Measurements from ENCODE around the gene GPR157.

GRCh38 chr1:9125325-9125724 lies 3.6 kb downstream of the GPR157 start:
- no peak for TF ChIP-seq EZH2 (IDR thresholded peaks at IDR 0.05; ENCODE audit: insufficient read depth, poor library complexity, severe bottlenecking)
- TF ChIP-seq EZH2phosphoT487 (IDR thresholded peaks at IDR 0.05; ENCODE audit: insufficient read depth, low read depth): no peak
